KG1 (cell line): ENCODE measurements around the gene CEBPA.

Source experiments
- DNase-seq: peaks from one replicate; lab custom pipeline; 2025; lab: John Stamatoyannopoulos, UW

Gene CEBPA

DNA sequence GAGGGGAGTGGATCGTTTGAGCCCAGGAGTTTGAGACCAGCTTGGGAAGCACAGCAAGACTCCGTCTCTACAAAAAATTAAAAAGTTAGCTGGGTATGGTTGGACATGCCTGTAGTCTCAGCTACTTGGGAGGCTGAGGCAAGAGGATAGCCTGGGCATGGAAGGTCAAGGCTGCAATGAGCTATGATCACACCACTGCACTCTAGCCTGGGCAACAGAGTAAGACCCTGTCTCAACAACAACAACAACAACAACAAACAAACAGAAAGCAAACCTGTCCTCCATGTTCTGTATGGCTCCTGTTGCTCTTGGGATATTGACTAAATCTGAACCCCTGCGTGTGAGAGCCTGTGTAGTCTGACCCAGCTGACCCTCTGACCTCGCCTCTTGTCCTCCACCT, 14.9 kb downstream of the CEBPA start:
- DNase-seq = no peak

DNA sequence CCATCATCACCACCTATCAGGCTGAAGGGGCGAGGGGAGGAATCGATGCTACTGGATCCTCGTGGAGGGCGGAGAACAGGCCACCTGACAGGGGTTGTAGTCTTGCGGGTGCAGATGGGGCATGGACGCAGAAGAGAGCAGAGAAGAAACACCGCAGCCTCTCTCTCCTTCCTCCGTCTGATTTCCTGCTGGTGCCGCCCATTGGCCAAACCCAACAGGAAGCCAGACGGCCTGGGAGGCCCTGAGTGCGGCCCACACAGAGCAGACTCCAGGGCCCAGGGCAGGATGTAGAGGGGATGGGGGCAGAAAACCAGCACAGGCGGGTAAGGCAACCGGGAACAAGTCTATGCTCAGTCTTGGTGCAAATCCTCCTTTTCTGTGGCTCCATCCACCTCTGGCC, 15.4 kb downstream of the CEBPA start:
- DNase-seq = no peak

DNA sequence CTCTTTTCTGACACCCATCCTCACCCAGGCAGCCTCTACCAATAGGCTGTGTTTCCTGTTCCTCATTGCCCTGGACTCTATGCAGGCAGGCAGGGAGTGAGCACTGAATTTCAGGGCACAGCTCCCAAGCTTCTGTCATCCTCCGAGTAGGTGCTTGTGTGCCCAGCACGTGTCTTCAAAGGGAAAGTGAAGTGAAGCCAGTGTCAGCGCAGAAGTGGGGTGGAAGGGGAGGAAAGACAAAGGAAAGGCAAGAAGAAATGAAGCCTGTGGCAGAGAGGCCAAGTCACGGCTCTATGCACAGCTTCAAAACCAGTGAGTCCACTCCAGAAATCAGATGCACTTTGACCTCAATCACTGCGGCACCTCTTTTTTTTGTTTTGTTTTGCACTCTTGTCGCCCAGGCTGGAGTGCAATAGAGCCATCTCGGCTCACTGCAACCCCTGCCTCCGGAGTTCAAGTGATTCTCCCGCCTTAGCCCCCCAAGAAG, 16.9 kb downstream of the CEBPA start:
- no peak for DNase-seq

DNA sequence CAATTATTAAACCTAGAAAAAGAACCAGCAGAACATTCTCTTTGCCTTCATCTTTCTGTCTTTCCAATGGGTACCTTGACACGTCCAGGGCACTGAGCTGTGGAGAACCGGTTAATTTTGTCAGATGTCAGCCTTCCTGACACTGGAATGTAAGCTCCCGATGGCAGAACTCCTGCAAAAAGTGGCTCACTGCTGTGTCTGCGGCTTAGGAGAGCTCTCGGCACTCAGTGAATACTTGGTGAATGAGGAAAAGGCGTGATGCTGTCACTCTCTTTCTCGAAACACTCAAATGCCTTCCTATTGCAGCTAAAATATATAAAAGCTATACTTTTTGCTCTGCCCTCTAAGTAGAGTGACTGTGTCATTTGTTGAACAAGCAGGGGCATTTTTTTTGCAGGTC, 17.6 kb downstream of the CEBPA start:
- no peak for DNase-seq

DNA sequence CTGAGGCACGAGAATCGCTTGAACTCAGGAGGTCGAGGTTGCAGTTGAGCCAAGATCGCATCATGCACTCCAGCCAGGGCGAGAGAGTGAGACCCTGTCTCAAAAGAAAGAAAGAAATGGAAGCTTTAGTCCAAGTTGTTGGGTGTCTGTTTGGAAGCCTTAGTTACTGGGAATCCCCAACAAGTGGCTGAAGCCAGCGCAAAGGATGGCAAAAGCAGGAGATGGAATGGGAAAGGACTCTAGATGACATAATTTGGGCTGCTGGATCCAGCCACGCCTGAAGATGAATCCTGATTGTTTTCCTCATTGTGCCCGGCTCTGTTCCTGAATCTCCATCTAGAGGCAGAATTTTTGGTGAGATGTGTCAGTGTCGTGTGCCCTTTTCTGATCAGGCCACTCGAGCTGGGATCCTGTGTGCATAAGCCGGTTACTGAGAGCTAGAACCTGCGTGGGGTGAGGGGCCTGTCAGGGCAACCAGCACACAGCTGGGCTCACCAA, 18.1 kb downstream of the CEBPA start:
- DNase-seq = no peak

DNA sequence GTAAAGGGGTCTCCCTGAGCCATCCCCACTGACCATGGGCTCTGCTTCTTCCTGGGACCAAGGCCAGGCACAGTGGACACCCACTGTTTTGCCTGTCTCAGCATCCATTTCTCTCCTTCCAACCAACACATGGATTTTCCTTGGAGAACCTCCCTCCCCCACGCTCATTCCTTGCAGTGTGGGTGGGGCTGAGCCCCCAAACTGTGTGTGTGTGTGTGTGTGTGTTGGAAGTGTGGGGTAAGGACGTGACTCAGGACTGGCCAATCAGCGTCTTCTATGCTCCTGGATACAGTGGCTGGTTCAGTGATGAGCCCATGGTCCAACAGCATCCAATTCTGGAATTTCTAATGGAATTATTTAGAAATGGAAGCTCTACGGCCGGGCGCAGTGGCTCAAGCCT, 18.7 kb downstream of the CEBPA start:
- DNase-seq = no peak

DNA sequence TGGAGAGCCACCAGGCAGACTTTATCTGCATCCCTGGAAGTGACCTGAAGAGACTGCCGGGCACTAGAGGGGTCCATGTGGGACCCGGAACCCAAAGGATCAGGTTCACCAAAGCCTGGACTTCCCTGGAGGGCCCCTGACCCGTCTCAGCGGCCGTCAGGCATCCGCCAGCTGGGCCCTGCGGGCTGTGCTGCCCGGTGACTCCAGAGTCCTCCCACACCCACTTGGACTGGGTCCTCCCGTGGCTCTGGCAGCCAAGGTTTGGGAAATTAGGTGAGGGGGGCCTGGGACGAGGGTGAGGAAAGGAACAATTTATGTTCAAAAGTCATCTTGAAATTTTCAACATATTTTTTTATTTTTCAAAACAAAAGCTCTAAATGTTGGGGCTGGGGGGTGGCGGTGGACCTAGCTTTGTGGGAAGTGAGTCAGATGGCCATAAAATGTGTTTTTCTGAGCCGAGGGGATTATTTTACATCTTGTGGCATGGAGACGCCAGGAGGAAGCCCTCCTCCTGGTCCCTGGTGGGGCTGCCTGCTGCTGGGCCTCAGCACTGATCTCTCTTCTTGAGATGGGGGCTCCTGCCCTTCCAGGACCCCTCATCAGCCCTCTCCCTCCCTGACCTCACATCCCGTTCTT, 20.2 kb downstream of the CEBPA start:
- no peak for DNase-seq

DNA sequence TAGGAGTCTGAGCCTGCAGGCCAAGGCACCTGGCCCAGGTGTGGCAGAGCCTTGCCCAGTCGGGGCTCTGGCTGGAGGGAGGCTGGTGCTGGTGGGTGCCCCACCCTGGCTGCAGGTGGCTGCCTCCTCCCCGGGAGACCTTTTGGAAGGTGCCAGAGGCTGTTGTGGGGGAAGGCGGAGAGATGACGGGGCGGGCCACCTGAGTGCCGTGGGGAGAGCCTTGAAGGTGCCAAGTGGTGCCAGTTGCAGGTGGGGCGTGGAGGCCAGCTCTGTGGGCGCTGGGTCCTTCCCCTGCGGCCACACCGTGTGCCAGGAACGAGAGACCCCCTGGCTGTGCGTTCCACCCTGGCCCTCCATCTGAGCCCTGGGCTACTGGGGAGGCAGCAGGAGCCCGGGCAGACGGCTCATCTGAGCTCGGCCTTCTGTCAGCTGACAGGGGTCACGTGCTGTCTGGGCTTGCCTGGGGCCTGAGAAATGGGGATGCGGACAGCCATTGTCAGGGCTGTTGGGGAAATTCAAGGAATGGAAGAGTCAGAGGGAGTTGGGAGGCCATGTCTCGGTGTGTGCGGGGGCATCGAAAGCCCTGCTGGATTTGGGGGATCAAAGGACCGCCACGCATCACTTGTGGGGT, 20.9 kb downstream of the CEBPA start:
- DNase-seq = no peak

DNA sequence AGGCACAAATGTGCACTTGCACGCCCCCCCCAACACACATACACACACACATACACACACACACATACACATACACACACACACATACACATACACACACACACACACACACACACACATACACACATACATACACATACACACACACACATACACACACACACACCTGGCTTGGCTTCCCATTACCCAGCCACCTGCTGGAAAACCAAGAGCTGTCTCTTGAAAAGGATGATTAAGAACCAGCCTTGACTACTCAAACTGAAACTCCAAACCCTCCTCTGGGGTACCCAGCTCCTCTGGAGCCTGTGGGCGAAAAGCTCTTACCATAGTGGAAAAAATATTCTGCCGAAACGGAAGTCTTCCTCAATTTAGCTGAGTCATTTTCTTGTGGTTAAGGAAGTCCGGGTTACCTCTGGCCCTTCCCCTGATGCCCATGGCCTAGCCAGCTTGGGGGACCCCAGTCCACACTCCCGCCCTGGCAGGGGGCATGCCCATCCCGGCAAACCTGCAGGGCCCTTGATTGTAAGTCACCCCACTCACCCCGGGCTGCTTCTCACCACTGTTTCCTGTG, 21.9 kb downstream of the CEBPA start:
- DNase-seq = no peak

DNA sequence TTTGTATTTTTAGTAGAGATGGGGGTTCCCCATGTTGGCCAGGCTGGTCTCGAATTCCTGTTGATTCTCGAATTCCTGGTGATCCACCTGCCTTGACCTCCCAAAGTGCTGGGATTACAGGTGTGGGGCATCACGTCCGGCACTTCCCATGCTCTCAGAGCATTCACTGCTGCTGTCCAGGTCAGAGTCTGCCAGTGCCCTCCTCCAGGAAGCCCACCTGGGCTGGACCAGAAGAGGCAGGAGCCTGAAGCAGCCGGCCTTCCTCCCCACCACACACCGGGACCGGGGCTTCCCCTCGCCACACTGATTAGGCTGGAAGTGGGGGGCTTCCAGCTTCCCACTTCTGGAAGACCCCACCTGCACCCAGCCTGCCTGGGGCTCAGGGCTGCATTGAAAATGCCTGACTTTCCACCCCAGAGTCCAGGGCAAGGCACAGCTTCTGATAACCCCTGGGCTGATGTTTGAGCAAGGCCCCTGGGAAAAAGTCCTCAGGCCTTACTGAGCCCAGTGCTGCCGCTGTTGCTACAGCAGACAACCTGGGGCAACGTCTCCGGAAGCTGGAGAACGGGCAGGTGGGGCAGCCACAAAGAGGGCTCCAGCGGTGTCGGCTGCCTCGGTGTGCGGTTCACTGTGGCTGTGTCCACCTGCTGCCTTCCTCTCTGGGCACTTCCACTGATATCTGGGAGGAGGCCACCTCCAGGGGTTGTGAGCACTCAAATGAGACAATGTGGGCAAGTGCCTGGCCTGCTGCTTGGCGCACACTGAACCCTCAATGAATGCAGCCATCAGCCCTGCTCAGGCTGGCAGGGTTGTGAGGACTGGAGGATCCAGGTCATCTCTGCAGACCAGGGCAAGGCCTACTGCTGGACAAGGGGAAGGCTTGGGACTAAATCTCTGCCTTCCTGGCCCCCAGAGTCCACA, 22.6 kb downstream of the CEBPA start:
- no peak for DNase-seq

DNA sequence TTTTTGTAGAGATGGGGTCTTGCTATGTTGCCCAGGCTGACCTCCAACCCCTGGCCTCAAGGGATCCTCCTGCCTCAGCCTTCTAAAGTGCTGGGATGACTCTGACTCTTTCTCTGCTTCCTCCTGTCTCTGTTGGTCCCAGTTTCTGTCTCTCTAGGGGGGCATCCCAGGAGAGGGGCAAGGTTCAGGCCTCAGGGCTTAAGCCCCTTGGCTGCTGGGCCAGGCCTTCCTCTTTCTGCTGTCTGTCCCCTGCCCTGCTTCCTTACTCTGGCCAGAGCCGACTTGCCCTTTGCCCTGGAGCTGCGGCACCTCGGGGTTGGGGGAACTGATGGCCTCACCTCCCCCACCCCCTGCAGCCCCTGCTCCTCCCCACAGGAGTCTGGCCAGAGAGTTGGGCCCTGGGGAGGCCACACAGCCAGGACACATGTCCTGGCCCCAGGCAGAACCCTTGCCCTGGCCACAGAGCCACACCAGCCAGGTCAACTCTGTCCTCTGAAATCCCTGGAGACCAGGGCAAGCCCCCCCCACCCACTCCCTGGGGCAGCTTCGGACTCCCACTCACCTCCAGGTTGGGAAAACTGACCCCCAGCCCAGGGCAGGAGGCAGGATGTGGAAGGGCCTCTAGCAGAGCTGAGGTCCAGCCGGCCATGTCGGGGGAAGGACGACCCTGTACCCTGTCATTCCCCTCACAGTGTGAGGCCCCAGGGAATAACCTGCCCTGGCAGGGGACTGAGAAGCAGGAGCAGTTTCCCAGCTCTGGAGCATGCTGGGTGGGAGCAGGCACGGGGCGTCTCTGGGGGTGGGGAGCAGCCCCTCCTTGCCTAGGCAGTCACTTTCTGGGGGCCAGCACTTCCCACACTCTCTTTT, 23.7 kb downstream of the CEBPA start:
- DNase-seq = no peak

DNA sequence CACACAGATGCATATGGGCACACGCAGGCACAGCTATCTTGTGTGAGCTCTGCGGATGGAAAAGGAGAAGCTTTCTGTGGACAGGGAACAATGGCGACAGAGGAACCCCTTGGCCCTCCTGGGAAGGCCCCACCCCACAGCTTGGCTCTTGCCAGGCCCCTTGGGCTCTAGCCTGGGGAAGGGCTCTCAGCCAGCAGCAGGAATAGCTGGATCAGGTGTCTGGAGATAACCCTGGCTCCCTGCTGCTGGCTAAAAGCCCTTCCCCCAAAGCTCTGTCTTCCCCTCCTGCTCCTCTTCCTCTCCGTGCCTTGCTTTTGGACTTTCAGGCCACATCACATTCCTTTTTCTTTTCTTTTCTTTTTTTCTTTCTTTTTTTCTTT, 24.3 kb downstream of the CEBPA start:
- DNase-seq = no peak

DNA sequence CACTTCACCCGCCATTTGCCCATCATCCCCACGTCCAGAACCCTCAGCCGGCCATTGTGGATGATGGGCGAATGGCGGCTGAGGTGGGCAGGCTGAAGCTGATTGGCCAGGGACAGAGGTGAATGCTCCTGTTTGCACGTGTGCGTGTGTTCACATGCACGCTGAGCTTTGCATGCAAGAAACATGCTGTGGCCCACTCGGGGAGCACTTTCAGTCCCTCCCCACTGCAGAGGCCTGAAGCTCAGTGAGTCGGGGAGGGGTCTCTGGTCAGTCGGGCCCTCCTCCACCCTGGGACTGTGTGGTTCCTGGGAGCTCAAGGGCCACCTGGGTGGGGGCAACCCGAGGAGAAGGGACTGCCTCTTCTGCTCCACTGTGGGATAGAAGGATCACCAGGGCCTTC, 24.9 kb downstream of the CEBPA start:
- no peak for DNase-seq

DNA sequence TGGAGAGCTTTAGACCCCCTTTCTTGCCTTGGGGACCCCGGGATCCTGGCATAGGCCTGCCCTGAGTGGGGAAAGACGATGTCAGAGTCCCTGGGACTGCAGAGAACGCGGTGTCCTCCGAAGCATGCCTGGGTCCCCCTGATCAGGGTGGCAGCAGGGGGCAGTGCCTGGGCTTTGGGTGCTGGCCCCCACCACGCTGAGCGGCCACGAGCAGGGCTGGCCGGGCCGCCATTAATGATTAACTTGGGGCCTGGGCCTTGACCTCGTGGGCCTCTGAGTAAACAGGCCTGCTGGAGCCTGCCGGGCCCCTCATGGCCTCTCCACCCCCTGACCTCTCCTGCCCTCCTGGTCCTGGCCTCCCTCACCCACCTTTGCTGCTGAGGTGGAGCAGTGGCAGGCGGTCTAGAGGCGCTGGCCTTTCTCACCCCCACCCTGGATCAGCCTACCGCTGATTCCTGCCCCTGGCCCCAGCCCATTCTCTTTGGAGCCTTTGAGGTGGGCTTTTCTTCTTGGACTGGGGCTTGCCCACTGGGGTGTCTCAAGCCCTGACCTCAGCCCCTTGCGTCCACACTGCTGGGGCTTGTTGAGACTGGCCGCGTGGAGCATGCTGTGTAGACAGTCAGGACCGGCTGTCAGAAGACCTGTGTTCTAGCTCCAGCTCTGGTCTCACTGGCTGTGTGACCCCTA, 26.3 kb downstream of the CEBPA start:
- DNase-seq = no peak

DNA sequence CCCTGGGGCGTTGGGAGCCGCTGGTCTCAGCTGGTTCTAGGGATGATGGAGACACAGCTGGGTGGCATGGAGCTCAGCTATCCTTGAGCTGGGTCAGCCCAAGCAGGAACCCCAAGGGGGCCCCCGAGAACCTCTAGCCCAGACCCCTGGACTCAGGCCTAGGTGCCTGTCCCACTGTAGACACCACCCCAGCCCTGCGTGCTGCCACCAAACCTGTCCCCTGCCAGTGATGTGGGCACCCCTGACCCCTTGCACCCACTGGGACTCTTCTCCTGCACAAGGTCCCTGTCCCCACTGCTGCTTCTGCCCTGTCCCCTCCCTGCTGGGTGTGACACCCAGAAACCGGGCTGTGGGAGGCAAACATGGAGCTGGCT, 26.8 kb downstream of the CEBPA start:
- no peak for DNase-seq

DNA sequence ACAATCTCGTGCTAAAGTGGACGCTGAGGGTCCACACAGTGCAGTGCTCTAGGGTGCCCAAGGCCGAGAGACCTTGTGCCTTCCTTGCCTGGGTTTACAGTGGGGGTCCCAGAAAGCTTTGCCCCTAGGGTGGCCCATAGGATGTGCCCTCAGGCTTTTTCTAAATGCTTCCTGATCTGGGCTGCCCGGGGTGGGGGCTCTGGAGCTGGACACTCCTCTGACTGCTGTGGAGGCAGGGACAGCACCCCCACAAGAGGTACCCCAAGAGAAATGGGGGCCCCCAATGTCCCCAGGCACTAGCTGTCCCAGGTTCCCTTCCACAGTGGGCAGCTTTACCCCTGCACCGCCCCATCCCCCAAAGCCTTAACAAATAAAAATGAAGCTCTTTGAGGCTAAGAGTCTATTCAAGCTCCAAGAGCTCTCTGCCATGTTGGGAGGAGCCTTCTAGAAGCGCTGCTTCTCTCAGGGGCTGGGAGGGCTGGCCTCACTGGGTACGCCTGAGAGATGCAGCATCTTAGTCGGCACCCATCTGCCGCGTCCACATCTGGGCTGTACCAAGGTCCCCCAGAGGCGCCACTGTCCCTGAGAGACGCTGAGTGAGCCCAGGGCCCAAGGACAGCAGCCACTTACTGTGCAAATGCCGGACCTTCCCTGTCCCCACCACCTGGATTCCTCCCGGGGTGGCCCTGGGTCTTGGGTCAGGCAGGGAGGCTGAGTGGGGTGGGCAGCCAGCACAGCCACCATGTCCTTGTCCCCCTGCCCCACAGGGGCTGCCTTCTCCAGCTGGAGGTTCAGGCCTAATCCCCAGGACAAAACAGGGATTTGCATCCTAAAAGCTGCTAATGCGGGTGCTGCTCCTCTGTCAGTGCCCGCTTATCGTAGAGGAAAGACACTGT, 27.4 kb downstream of the CEBPA start:
- DNase-seq = no peak

DNA sequence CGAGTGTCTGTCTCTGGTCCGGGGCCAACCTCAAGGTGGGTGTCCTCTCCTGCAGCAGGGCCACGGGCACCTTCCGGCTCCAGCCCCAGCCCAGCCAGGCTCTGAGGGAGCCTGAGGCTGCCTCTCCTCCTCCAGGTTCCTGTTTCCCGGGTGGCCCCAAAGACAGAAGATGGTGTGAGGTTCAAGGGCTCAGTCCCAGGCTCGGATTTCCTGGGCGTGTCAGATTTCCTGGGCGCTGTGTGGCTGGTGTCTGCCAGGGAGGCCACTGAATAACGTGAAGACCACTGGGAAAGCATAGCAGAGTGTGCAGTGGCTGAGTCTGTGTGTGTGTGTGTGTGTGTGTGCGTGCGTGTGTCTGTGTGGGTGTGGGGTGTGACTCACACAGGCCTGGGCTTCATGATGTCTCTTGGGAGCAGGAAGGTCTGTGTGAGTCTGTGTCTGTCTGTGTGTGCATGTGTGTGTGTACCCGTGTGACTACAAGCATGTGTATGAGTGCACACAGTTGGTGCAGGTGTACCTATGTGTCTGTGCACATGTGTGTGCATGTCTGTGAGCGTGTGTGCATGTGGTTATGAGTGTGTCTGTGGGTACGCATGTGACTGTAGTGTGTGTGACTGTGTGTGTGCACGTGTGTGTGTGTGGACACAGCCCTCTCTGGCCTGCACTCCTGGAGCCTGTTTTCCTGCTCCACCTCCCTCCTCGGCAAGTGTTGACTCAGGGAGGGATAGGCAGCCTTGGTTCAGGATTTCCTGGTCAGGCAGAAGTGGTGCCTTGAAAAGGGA, 28.3 kb downstream of the CEBPA start:
- DNase-seq = peak; percentile 27

DNA sequence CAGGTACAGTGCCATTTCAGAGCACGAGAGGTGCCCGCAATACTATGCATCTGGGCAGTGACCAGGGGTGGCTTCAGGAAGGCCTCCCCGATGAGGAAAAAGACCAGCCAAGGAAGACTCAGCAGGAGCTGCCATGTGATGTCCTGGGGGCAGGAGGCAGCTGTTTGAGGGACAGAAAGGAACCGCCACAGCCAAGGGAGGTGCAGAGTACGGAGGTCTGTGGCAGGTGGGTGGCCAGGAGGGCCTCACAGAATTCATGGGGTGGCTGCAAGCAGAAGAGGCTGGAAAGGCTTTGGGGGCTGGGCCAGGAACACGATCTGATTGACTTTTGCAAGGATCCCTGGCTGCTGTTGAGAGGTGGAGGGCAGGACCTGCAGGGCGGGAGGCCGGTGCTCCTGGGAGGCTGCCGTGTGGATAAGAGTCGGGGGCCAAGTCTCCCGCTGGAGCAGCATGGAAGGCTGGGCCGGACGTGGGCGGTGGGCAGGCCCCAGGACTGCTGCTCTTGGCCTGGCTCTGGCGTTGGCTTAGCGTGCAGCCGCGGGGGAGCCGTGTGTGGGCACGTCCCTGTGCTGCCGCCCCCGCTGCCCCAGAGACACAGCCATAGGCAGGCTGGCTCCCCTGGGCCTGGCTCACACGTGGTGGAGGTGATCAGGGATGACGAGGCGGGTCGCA, 29.1 kb downstream of the CEBPA start:
- no peak for DNase-seq
